ENCODE data around the gene QSOX1.

QSOX1 gene

DNA sequence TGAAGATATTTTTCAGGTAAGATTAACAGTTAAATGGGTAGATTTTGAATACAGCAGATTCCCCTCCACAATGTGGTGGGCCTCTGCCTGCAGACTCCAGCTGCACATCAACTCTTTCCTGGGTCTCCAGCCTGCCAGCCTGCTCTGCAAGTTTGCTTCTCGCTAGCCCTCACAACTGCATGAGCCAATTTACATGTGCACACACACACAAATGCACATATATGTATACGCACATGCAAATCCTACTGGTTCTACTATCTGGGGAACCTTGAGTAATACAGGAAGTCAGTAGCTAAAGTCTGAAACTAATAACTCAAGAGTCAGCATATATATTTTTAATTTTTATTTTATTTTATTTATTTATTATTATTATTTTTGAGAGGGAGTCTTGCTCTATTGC lies 34.8 kb upstream of the QSOX1 start:
- Histone ChIP-seq H3K79me2 (ENCODE audit: control insufficient read depth, low read length) (no peaks in the 10 kb centered on the region), H3K4me3 (ENCODE audit: low read length) (no peak overlapping the region), H3K27ac (ENCODE audit: low read depth, low read length) (no peak overlapping the region), H3K36me3 (ENCODE audit: control insufficient read depth, low read length) (no peaks in the 10 kb centered on the region), H3K4me1 (ENCODE audit: control insufficient read depth, low read length) (no peaks in the 10 kb centered on the region), H3K9me2 (replicated peaks; ENCODE audit: control insufficient read depth, low read length) (no peaks in the 10 kb centered on the region), H3K4me2 (ENCODE audit: low read length) (no peak overlapping the region), H3K27me3 (ENCODE audit: control insufficient read depth, low read length) (no peaks in the 10 kb centered on the region), H3F3A (ENCODE audit: control insufficient read depth, insufficient read depth) (no peaks in the 10 kb centered on the region), H3K9me3 (ENCODE audit: control insufficient read depth, insufficient read depth, low read length) (no peaks in the 10 kb centered on the region), H4K20me1 (ENCODE audit: control insufficient read depth, insufficient read depth, low read depth, low read length) (no peaks in the 10 kb centered on the region)
- no peak for TF ChIP-seq EZH2phosphoT487 (IDR thresholded peaks at IDR 0.05; ENCODE audit: borderline replicate concordance, low read length)
- TF ChIP-seq, protein P1, sequence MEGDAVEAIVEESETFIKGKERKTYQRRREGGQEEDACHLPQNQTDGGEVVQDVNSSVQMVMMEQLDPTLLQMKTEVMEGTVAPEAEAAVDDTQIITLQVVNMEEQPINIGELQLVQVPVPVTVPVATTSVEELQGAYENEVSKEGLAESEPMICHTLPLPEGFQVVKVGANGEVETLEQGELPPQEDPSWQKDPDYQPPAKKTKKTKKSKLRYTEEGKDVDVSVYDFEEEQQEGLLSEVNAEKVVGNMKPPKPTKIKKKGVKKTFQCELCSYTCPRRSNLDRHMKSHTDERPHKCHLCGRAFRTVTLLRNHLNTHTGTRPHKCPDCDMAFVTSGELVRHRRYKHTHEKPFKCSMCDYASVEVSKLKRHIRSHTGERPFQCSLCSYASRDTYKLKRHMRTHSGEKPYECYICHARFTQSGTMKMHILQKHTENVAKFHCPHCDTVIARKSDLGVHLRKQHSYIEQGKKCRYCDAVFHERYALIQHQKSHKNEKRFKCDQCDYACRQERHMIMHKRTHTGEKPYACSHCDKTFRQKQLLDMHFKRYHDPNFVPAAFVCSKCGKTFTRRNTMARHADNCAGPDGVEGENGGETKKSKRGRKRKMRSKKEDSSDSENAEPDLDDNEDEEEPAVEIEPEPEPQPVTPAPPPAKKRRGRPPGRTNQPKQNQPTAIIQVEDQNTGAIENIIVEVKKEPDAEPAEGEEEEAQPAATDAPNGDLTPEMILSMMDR (IDR thresholded peaks at IDR 0.05; ENCODE audit: low read depth, low read length, poor library complexity, severe bottlenecking): no peak

DNA sequence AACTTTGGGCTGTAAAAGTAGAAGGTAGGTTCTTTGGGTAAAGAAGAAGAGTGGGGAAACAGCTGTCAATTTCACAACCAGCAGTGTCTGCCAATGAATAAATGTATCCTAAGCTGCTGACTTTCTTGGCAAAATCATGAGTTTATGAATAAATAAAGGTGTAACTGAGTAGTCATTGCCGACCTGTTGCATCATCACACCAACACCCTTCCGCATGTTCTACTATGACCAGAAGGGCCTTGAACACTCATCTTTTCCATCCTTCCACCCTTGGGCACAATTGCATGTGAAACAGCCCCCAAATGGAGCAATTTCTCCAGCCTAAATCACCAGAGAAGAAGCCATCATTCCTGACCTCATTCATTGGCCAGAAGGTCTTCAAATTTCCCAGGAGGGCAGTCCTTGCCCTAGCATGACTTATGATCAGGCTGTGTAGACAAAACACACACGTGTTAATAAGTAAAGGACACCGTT lies 31.2 kb upstream of the QSOX1 start:
- Histone ChIP-seq H3K9me3 (ENCODE audit: control insufficient read depth, insufficient read depth, low read length) (no peaks in the 10 kb centered on the region), H3K4me2 (ENCODE audit: low read length) (no peak overlapping the region), H3K79me2 (ENCODE audit: control insufficient read depth, low read length) (no peaks in the 10 kb centered on the region), H3F3A (ENCODE audit: control insufficient read depth, insufficient read depth) (no peaks in the 10 kb centered on the region), H3K36me3 (ENCODE audit: control insufficient read depth, low read length) (no peaks in the 10 kb centered on the region), H4K20me1 (ENCODE audit: control insufficient read depth, insufficient read depth, low read depth, low read length) (no peaks in the 10 kb centered on the region), H3K4me3 (ENCODE audit: low read length) (no peak overlapping the region), H3K9me2 (replicated peaks; ENCODE audit: control insufficient read depth, low read length) (no peaks in the 10 kb centered on the region), H3K4me1 (ENCODE audit: control insufficient read depth, low read length) (no peaks in the 10 kb centered on the region), H3K27me3 (ENCODE audit: control insufficient read depth, low read length) (no peaks in the 10 kb centered on the region), H3K27ac (ENCODE audit: low read depth, low read length) (no peak overlapping the region)
- TF ChIP-seq, protein P1 (IDR thresholded peaks at IDR 0.05; ENCODE audit: low read depth, low read length, poor library complexity, severe bottlenecking): no peak
- TF ChIP-seq EZH2phosphoT487 (IDR thresholded peaks at IDR 0.05; ENCODE audit: borderline replicate concordance, low read length): no peak

DNA sequence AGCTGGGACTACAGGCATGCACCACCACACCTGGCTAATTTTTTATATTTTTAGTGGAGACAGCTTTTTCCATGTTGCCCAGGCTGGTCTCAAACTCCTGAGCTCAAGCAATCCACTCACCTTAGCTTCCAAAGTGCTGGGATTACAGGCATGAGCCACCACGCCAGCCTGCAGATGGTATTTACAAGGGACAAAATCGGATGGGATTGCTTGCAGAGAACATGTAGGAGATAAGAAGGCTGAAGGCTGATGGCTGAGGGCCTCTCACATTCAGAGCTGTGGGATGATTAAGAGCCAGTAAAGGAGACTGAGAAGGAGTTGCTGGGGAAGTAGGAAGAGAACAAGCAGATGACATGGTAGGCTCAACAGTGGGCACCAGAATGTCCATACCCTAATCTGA lies 24.0 kb upstream of the QSOX1 start:
- no peak overlapping the region for H3K27ac ChIP-seq (ENCODE audit: low read depth, low read length)
- TF ChIP-seq, protein P1 (IDR thresholded peaks at IDR 0.05; ENCODE audit: low read depth, low read length, poor library complexity, severe bottlenecking): no peak
- TF ChIP-seq EZH2phosphoT487 (IDR thresholded peaks at IDR 0.05; ENCODE audit: borderline replicate concordance, low read length): no peak
- no peaks in the 10 kb centered on the region for H3F3A ChIP-seq (ENCODE audit: control insufficient read depth, insufficient read depth)

More for the DNA sequence above, 24.0 kb upstream of the QSOX1 start:
- no peaks in the 10 kb centered on the region for H3K36me3 ChIP-seq (ENCODE audit: control insufficient read depth, low read length)
- H3K27me3 ChIP-seq (ENCODE audit: control insufficient read depth, low read length): no peaks in the 10 kb centered on the region; the same call in 1 of the 2 replicates
- no peak overlapping the region for H3K4me2 ChIP-seq (ENCODE audit: low read length)
- no peak overlapping the region for H3K4me3 ChIP-seq (ENCODE audit: low read length)
- H3K9me3 ChIP-seq (ENCODE audit: control insufficient read depth, insufficient read depth, low read length): no peaks in the 10 kb centered on the region
- H3K4me1 ChIP-seq (ENCODE audit: control insufficient read depth, low read length): no peaks in the 10 kb centered on the region
- H4K20me1 ChIP-seq (ENCODE audit: control insufficient read depth, insufficient read depth, low read depth, low read length): no peaks in the 10 kb centered on the region
- no peaks in the 10 kb centered on the region for H3K79me2 ChIP-seq (ENCODE audit: control insufficient read depth, low read length)
- no peaks in the 10 kb centered on the region for H3K9me2 ChIP-seq (replicated peaks; ENCODE audit: control insufficient read depth, low read length)
